OCI-LY1 (cell line): ENCODE data around the gene PSME4.

Source experiments
- H2AFZ ChIP-seq: fragments of 200-600 bp; sonication (generic), shearing (Covaris generic); 2 replicates; pipeline ENCODE4 v1.6.0; 2014; ENCODE audit warnings: antibody characterized with exemption, mild to moderate bottlenecking, low read length
- H3F3A ChIP-seq: fragments of 200-600 bp; sonication (generic), shearing (Covaris generic); 2 replicates; pipeline ENCODE4 v1.6.0; 2014; ENCODE audit warnings: mild to moderate bottlenecking, antibody characterized with exemption, low read length, moderate library complexity; ENCODE audit not compliant: insufficient read depth
- H3K27ac ChIP-seq: fragments of 200-600 bp; sonication (generic); 2 replicates; pipeline ENCODE4 v1.5.1; 2014; ENCODE audit warnings: low read length, mixed run types, mild to moderate bottlenecking, low read depth; ENCODE audit not compliant: poor library complexity, severe bottlenecking
- H3K27me3 ChIP-seq: fragments of 200-600 bp; sonication (generic); 2 replicates; pipeline ENCODE4 v1.6.0; 2014; ENCODE audit warnings: antibody characterized with exemption, mild to moderate bottlenecking, low read length, moderate library complexity; ENCODE audit not compliant: insufficient read depth
- H3K36me3 ChIP-seq: fragments of 200-600 bp; sonication (generic); 2 replicates; pipeline ENCODE4 v1.6.1; 2014; ENCODE audit warnings: mild to moderate bottlenecking, antibody characterized with exemption, low read length, moderate library complexity, mixed read lengths; ENCODE audit not compliant: insufficient read depth
- H3K4me1 ChIP-seq: fragments of 200-600 bp; sonication (generic); 2 replicates; pipeline ENCODE4 v1.5.1; 2014; ENCODE audit warnings: mild to moderate bottlenecking, low read length, moderate library complexity; ENCODE audit not compliant: insufficient read depth, severe bottlenecking
- H3K4me2 ChIP-seq: fragments of 200-600 bp; sonication (generic), shearing (Covaris generic); 2 replicates; pipeline ENCODE4 v1.6.1; 2014; ENCODE audit warnings: low read length
- H3K4me3 ChIP-seq: fragments of 200-600 bp; sonication (generic); 2 replicates; pipeline ENCODE4 v1.5.1; 2014; ENCODE audit warnings: low read length, low read depth, mild to moderate bottlenecking, mixed read lengths; ENCODE audit not compliant: poor library complexity, severe bottlenecking
- H3K79me2 ChIP-seq: fragments of 200-600 bp; shearing (Covaris generic); 2 replicates; pipeline ENCODE4 v1.6.1; 2016; ENCODE audit warnings: mixed run types, low read length, mixed read lengths; ENCODE audit not compliant: insufficient read depth
- H3K9ac ChIP-seq: fragments of 200-600 bp; sonication (generic), shearing (Covaris generic); 2 replicates; pipeline ENCODE4 v1.6.1; 2014; ENCODE audit warnings: mild to moderate bottlenecking, low read length, mixed read lengths
- H3K9me2 ChIP-seq: fragments of 200-600 bp; sonication (generic), shearing (Covaris generic); 2 replicates; pipeline ENCODE4 v1.6.1; 2014; ENCODE audit warnings: low read depth, mild to moderate bottlenecking, low read length, mixed read lengths
- H3K9me3 ChIP-seq: fragments of 200-600 bp; shearing (Covaris generic); 2 replicates; pipeline ENCODE4 v1.6.1; 2014; ENCODE audit warnings: low read length, mixed read lengths
- H4K20me1 ChIP-seq: fragments of 200-600 bp; sonication (generic), shearing (Covaris generic); 2 replicates; pipeline ENCODE4 v1.6.0; 2016; ENCODE audit warnings: mild to moderate bottlenecking, low read length; ENCODE audit not compliant: insufficient read depth
- EZH2 ChIP-seq: fragments of 200-600 bp; sonication (generic), shearing (Covaris generic); IDR thresholded peaks from 2 replicates; pipeline ENCODE4 v1.8.0; 2017; ENCODE audit warnings: borderline replicate concordance, mixed run types, mild to moderate bottlenecking, antibody characterized with exemption, low read length, moderate library complexity, mixed read lengths
- TF ChIP-seq, protein P1 (sequence below): fragments of 200-600 bp; sonication (generic), shearing (Covaris generic); IDR thresholded peaks from 2 replicates; pipeline ENCODE4 v1.5.1; 2017; ENCODE audit warnings: mild to moderate bottlenecking, antibody characterized with exemption, low read length, moderate library complexity, mixed read lengths

The PSME4 gene

DNA sequence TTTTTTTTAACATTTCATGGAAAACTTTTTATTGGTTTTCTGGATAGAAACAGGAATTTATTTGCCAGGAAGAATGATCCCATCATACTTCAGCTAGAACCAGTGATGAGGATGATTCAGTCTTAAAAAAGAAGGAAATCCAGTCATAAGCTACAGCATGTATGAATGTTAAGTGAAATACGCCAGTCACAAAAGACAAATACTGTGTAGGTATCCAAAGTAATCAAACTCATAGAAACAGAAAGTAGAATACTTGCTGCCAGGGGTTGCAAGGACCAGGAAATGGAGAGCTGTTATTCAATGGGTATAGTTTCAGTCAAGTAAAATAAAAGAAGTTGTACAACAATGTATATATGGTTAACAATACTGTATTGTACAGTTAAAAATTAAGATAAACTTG, 21.3 kb downstream of the PSME4 start:
- H4K20me1 ChIP-seq: peaks cover 4% of the 10 kb centered on the region; the same call in 1 of the 2 replicates
- H3K79me2 ChIP-seq: peaks cover 62% of the 10 kb centered on the region

GRCh38 chr2:53945538-53945937, 25.3 kb downstream of the PSME4 start:
- TF ChIP-seq, protein P1, sequence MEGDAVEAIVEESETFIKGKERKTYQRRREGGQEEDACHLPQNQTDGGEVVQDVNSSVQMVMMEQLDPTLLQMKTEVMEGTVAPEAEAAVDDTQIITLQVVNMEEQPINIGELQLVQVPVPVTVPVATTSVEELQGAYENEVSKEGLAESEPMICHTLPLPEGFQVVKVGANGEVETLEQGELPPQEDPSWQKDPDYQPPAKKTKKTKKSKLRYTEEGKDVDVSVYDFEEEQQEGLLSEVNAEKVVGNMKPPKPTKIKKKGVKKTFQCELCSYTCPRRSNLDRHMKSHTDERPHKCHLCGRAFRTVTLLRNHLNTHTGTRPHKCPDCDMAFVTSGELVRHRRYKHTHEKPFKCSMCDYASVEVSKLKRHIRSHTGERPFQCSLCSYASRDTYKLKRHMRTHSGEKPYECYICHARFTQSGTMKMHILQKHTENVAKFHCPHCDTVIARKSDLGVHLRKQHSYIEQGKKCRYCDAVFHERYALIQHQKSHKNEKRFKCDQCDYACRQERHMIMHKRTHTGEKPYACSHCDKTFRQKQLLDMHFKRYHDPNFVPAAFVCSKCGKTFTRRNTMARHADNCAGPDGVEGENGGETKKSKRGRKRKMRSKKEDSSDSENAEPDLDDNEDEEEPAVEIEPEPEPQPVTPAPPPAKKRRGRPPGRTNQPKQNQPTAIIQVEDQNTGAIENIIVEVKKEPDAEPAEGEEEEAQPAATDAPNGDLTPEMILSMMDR: no peak
- no peak for TF ChIP-seq EZH2

More for the DNA sequence above, 21.3 kb downstream of the PSME4 start:
- no peak overlapping the region for H3K27ac ChIP-seq
- no peaks in the 10 kb centered on the region for H3K9me3 ChIP-seq
- TF ChIP-seq, protein P1: no peak
- no peak for TF ChIP-seq EZH2
- H3K4me3 ChIP-seq: no peak overlapping the region
- no peaks in the 10 kb centered on the region; the same call in 1 of the 2 replicates for H3F3A ChIP-seq
- H3K27me3 ChIP-seq: no peaks in the 10 kb centered on the region
- H3K4me1 ChIP-seq: no peaks in the 10 kb centered on the region
- no peak overlapping the region for H3K4me2 ChIP-seq
- H3K36me3 ChIP-seq: peaks cover 47% of the 10 kb centered on the region
- H3K9me2 ChIP-seq: no peaks in the 10 kb centered on the region
- no peak overlapping the region for H3K9ac ChIP-seq
- no peak overlapping the region for H2AFZ ChIP-seq

GRCh38 chr2:53944542-53944941, 26.3 kb downstream of the PSME4 start:
- H3K27me3 ChIP-seq: no peaks in the 10 kb centered on the region
- H4K20me1 ChIP-seq: no peaks in the 10 kb centered on the region
- H3K9me2 ChIP-seq: no peaks in the 10 kb centered on the region
- H3K27ac ChIP-seq: no peak overlapping the region
- no peak overlapping the region for H3K9ac ChIP-seq
- no peaks in the 10 kb centered on the region for H3K9me3 ChIP-seq
- no peak overlapping the region for H3K4me2 ChIP-seq
- no peak overlapping the region for H2AFZ ChIP-seq
- TF ChIP-seq EZH2: no peak
- TF ChIP-seq, protein P1: no peak
- peaks cover 17% of the 10 kb centered on the region for H3K79me2 ChIP-seq
- H3K4me1 ChIP-seq: peaks cover 7% of the 10 kb centered on the region
- H3K36me3 ChIP-seq: peaks cover 82% of the 10 kb centered on the region
- H3F3A ChIP-seq: no peaks in the 10 kb centered on the region; the same call in 1 of the 2 replicates
- no peak overlapping the region for H3K4me3 ChIP-seq

More at GRCh38 chr2:53945538-53945937, 25.3 kb downstream of the PSME4 start:
- no peak overlapping the region for H3K27ac ChIP-seq
- peaks cover 73% of the 10 kb centered on the region for H3K36me3 ChIP-seq
- no peaks in the 10 kb centered on the region for H3K9me3 ChIP-seq
- H3F3A ChIP-seq: no peaks in the 10 kb centered on the region; the same call in 1 of the 2 replicates
- H4K20me1 ChIP-seq: no peaks in the 10 kb centered on the region
- H3K4me1 ChIP-seq: peaks cover 7% of the 10 kb centered on the region
- H3K27me3 ChIP-seq: no peaks in the 10 kb centered on the region
- H3K4me2 ChIP-seq: no peak overlapping the region
- no peak overlapping the region for H3K4me3 ChIP-seq
- no peak overlapping the region for H2AFZ ChIP-seq
- no peaks in the 10 kb centered on the region for H3K9me2 ChIP-seq
- peaks cover 27% of the 10 kb centered on the region for H3K79me2 ChIP-seq
- H3K9ac ChIP-seq: no peak overlapping the region
